ENCODE data around the gene TMEM231. TPM values are rescaled to one million over a fixed set of nuclear protein-coding genes. Genes with fewer than 3 reads are reported as not detected.

TMEM231 gene, protein sequence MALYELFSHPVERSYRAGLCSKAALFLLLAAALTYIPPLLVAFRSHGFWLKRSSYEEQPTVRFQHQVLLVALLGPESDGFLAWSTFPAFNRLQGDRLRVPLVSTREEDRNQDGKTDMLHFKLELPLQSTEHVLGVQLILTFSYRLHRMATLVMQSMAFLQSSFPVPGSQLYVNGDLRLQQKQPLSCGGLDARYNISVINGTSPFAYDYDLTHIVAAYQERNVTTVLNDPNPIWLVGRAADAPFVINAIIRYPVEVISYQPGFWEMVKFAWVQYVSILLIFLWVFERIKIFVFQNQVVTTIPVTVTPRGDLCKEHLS
- total RNA-seq: 9.2 to 13.0 TPM (median 10.8 TPM) in 3 replicates

DNA sequence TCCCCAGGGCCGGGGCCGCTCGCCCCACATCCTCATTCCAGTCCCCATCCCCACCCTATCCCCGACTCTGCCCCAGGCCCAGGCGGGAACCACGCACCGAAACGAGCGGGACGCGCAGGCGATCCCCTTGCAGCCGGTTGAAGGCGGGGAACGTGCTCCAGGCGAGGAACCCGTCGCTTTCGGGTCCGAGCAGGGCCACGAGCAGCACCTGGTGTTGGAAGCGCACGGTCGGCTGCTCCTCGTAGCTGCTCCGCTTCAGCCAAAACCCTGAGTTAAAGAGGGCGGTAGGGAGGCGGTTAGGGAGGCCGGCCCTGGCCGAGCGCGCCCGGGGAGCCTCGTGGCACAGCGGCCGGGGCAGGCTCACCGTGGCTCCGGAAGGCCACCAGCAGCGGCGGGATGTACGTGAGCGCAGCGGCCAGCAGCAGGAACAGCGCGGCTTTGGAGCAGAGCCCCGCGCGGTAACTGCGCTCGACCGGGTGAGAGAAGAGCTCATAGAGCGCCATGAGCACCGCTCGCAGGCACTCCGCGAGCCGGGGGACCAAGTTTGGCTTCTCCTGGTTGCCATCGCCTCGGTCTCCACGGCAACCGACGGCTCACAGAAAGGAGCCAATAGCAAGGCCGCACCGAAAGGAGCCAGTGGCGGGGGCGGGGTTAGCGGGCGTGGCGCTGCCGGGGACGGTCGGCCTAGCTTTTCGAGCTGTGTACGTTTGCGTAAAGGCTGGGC is at the start of gene TMEM231:
TSS of gene TMEM231 (minus strand) at position 546 of the 724 bp plus-strand sequence. CDS start at position 503, 43 bp downstream.
- no peaks in the 10 kb centered on the region for H3K9me3 Mint-ChIP-seq
- no peaks in the 10 kb centered on the region for H3K36me3 Mint-ChIP-seq
- peaks cover 31% of the 10 kb centered on the region for H3K4me1 Mint-ChIP-seq
- peak within 1 kb of the TSS; percentile 96 for H3K4me3 Mint-ChIP-seq
- DNase-seq (ENCODE audit: low spot score in 2 of 2, unreplicated experiment in 2 of 2): peak; percentile 91 to 95
- H3K27ac Mint-ChIP-seq: peak within 1 kb of the TSS; percentile 96
- TF ChIP-seq, protein P1, sequence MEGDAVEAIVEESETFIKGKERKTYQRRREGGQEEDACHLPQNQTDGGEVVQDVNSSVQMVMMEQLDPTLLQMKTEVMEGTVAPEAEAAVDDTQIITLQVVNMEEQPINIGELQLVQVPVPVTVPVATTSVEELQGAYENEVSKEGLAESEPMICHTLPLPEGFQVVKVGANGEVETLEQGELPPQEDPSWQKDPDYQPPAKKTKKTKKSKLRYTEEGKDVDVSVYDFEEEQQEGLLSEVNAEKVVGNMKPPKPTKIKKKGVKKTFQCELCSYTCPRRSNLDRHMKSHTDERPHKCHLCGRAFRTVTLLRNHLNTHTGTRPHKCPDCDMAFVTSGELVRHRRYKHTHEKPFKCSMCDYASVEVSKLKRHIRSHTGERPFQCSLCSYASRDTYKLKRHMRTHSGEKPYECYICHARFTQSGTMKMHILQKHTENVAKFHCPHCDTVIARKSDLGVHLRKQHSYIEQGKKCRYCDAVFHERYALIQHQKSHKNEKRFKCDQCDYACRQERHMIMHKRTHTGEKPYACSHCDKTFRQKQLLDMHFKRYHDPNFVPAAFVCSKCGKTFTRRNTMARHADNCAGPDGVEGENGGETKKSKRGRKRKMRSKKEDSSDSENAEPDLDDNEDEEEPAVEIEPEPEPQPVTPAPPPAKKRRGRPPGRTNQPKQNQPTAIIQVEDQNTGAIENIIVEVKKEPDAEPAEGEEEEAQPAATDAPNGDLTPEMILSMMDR (IDR thresholded peaks at IDR 0.05; ENCODE audit: unreplicated experiment): no peak
- no peaks in the 10 kb centered on the region for H3K27me3 Mint-ChIP-seq (ENCODE audit: low read depth)

DNA sequence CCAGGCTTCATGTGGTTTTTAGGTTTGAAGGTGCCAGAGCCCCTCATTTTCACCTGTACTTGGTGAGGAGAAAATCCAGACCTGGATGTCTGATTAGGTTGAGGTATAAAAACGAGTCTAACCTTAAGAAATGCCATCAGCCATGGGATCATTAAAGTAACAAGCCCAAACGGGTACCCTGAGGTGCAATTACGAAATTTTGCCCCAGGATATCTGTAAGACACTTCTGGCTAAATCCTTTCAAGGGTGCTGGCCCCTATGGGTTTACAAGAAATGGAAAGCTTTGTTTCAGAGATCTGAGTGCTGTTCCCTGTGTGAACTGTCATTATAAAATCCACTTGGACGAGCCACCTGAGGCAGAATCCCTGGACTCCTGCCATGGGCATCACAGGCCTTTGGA is 47.2 kb upstream of the TMEM231 start:
- H3K27me3 Mint-ChIP-seq (ENCODE audit: low read depth): no peaks in the 10 kb centered on the region
- H3K4me3 Mint-ChIP-seq: no peak overlapping the region
- no peaks in the 10 kb centered on the region for H3K4me1 Mint-ChIP-seq
- TF ChIP-seq, protein P1 (IDR thresholded peaks at IDR 0.05; ENCODE audit: unreplicated experiment): no peak
- peaks cover 44% of the 10 kb centered on the region for H3K36me3 Mint-ChIP-seq
- H3K27ac Mint-ChIP-seq: no peak overlapping the region
- peaks cover 9% of the 10 kb centered on the region for H3K9me3 Mint-ChIP-seq
- DNase-seq (ENCODE audit: low spot score in 2 of 2, unreplicated experiment in 2 of 2): no peak

DNA sequence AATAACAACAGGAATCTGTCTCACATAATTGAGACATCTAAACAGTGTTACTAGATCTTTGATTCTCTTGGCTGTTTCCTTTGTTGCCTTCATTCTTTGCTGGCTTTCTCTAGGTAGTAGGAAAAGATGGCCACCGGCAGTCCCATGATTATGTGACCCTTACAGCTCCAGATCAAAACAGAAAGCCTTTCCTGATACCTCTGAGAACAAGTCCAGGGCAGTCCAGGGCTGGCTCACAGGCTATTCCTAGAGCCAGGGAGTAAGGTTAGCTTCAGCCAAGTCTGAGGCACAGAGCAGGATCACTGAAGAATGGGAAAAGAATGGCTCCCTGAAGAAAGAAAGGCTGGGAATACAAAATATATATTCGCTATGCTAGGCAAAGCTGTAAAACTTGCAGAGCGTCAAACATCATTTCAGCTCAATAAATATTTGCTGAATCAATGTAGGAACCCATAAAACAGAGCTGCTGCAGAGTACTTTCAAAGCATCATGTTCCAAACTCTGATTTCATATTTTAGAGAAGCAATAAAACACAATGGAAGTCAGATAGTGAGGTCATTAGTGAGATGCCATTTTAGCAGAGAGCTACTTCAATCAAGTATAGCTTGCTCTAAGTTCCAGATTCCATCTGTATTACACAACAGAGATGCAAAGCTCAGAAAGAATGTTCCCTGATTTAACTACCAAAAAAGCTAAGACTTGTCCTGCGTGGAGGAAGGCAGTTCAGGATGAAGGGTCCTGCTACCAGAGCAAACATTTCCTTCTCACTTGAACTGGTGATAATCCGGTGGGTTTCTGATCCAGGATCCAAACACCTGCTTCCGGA is 43.6 kb upstream of the TMEM231 start:
- no peaks in the 10 kb centered on the region for H3K27me3 Mint-ChIP-seq (ENCODE audit: low read depth)
- H3K9me3 Mint-ChIP-seq: peaks cover 19% of the 10 kb centered on the region
- no peaks in the 10 kb centered on the region for H3K4me1 Mint-ChIP-seq
- H3K27ac Mint-ChIP-seq: peak overlapping the region; percentile 50
- TF ChIP-seq, protein P1 (IDR thresholded peaks at IDR 0.05; ENCODE audit: unreplicated experiment): no peak
- no peak overlapping the region for H3K4me3 Mint-ChIP-seq
- peaks cover 46% of the 10 kb centered on the region for H3K36me3 Mint-ChIP-seq
- DNase-seq (ENCODE audit: low spot score in 2 of 2, unreplicated experiment in 2 of 2): no peak

DNA sequence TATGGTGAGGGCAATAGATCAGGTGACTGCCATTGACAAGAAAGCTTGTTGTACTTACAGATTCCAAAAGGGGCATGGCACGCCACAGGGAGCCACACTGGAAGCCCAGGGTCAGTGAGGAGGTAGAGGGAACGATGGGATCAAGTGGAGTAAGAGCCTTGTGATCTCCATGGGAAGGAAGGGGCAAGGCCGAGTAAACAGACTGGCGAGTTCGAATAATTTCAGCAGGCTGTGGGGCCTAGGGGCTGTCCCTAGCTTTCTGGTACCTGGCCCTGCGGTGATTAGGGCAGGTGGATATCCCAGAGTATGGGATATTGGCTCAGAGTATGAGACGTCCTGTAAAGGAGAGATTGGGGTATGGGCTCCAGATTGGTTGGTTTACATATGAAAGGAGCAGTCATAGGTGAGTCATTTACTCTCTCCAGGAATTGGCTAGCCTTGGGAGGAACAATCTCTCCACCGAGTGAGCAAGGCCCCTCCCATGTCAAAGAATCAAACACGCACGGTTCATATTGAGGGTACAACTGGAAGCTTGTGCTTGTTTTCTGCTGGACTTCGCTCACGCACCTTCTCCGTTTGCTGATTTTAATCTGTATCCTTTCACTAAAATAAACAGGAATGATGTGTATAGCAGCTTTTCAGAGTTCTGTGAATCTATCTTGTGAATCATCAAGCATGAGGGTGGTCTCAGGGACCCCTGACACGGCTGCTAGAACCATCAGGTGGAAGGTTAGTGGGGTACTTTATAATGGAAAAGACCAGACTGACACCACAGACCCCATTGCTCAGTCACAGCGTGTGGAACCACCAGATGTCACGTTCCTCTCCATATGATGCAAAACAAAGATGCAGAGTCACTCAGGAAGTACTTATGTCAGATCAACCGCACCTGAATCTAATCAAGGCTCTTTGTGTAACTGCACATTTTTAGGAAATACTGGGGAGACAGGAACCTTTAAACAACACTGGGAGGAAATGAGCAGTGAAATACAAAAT is 38.1 kb upstream of the TMEM231 start:
- TF ChIP-seq, protein P1 (IDR thresholded peaks at IDR 0.05; ENCODE audit: unreplicated experiment): no peak
- H3K9me3 Mint-ChIP-seq: peaks cover 10% of the 10 kb centered on the region
- no peak for DNase-seq (ENCODE audit: low spot score in 2 of 2, unreplicated experiment in 2 of 2)
- peaks cover 17% of the 10 kb centered on the region for H3K36me3 Mint-ChIP-seq
- no peak overlapping the region for H3K4me3 Mint-ChIP-seq
- peak overlapping the region; percentile 9 for H3K27ac Mint-ChIP-seq
- peaks cover 16% of the 10 kb centered on the region for H3K4me1 Mint-ChIP-seq
- no peaks in the 10 kb centered on the region for H3K27me3 Mint-ChIP-seq (ENCODE audit: low read depth)
